Sigmoid colon (tissue), 4 donors: ENCODE data around the gene CFAP54.

Source experiments
- CTCF ChIP-seq, 4 experiments: fragments of 450-650 bp in 3 of 4; fragments of 200-600 bp in 1 of 4; IDR thresholded peaks; one replicate each; pipeline ENCODE4 v1.5.1; 2016 to 2019; ENCODE audit warnings: antibody characterized with exemption in 4 of 4, mild to moderate bottlenecking in 3 of 4, moderate library complexity in 2 of 4
- EP300 ChIP-seq, 4 donors: sonication (generic); formaldehyde crosslinking; IDR thresholded peaks; one replicate each; pipeline ENCODE4 v1.6.1; 2017; ENCODE audit warnings: antibody characterized with exemption in 4 of 4
- POLR2A ChIP-seq, 2 donors: fragments of 450-650 bp; IDR thresholded peaks; one replicate each; pipeline ENCODE4 v1.6.1; 2016; ENCODE audit warnings: antibody characterized with exemption in 2 of 2, mild to moderate bottlenecking in 2 of 2, moderate library complexity in 2 of 2
- POLR2AphosphoS5 ChIP-seq, 4 donors: sonication (generic); formaldehyde crosslinking; IDR thresholded peaks; one replicate each; pipeline ENCODE4 v1.6.1; 2017; ENCODE audit warnings: antibody characterized with exemption in 4 of 4

DNA sequence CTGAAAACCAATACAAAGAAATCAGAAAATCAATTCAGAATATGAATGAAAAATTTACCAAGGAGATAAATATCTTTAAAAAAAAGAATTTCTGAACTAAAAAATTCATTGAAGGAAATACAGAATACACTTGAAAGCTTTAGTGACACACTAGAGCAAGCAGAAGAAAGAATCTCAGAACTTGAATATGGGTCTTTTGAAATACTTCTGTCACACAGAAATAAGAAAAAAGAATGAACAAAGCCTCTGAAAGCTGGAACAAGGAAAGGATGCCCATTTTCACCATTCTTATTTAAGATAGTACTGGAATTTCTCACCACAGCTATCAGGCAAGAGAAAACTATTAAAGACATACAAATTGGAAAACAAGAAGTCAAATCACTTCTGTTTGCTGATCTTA is 314.6 kb downstream of the CFAP54 start:
- TF ChIP-seq CTCF (IDR thresholded peaks at IDR 0.05) (no peak), POLR2A (IDR thresholded peaks at IDR 0.05) (no peak), EP300 (IDR thresholded peaks at IDR 0.05) (no peak), POLR2AphosphoS5 (IDR thresholded peaks at IDR 0.05) (no peak)
